H1 (cell line): ENCODE data around the gene DAO. TPM values are rescaled to one million over a fixed set of nuclear protein-coding genes. Genes with fewer than 3 reads are reported as not detected.

Source experiments
- CTCF ChIA-PET: fragments of 300-600 bp; sonication (Branson Sonifier 250); formaldehyde crosslinking; loops from one replicate; lab custom pipeline; 2021; ENCODE audit not compliant: partially characterized antibody; lab: Charles Lee
- POLR2A ChIA-PET: fragments of 300-600 bp; sonication (Branson Sonifier 250); formaldehyde crosslinking; loops from one replicate; lab custom pipeline; 2021; ENCODE audit warnings: inconsistent platforms; ENCODE audit not compliant: partially characterized antibody; lab: Charles Lee
- DNase-seq, 2 experiments: peaks; one replicate each; pipeline versions ENCODE4 v3.0.0 to v3.0.0-alpha.2; 2010 to 2022; ENCODE audit warnings: low spot score in 2 of 2, low read depth in 1 of 2, mixed read lengths in 1 of 2
- FAIRE-seq: peaks from 2 replicates; lab custom pipeline; 2011; peaks lifted over from hg19 to GRCh38; lab: Jason Lieb, UNC
- H2AFZ ChIP-seq: 2 replicates; pipeline ENCODE4 v1.8.1; 2012; ENCODE audit warnings: low read length, inconsistent platforms
- H2AK5ac ChIP-seq: 2 replicates; pipeline ENCODE4 v1.6.1; 2013; ENCODE audit warnings: low read depth, low read length
- H2BK120ac ChIP-seq: replicated peaks from 2 replicates; pipeline ENCODE3; 2013; ENCODE audit warnings: low read depth, low read length, inconsistent platforms
- H2BK12ac ChIP-seq: 2 replicates; pipeline ENCODE4 v1.6.1; 2013; ENCODE audit warnings: low read depth, low read length
- H2BK15ac ChIP-seq: 2 replicates; pipeline ENCODE4 v1.6.1; 2013; ENCODE audit warnings: low read length
- H2BK20ac ChIP-seq: 2 replicates; pipeline ENCODE4 v1.6.1; 2013; ENCODE audit warnings: low read length
- H2BK5ac ChIP-seq: 2 replicates; pipeline ENCODE4 v1.6.1; 2013; ENCODE audit warnings: low read depth, low read length
- H3K14ac ChIP-seq: 2 replicates; pipeline ENCODE4 v1.6.1; 2013; ENCODE audit warnings: inconsistent platforms; ENCODE audit not compliant: insufficient read length
- H3K18ac ChIP-seq: 2 replicates; pipeline ENCODE4 v1.6.1; 2013; ENCODE audit warnings: low read length; ENCODE audit errors: extremely low read depth
- H3K23ac ChIP-seq: 2 replicates; pipeline ENCODE4 v1.6.1; 2013; ENCODE audit warnings: inconsistent platforms; ENCODE audit not compliant: insufficient read length
- H3K23me2 ChIP-seq: 2 replicates; pipeline ENCODE4 v1.6.1; 2013; ENCODE audit warnings: low read depth, low read length
- H3K27ac ChIP-seq: 2 replicates; pipeline ENCODE4 v1.6.1; 2011; ENCODE audit warnings: low read depth, low read length, inconsistent platforms
- H3K27me3 ChIP-seq, 4 experiments: replicated peaks in 1 of 4; 1 replicate in 1 of 4; 2 replicates in 3 of 4; pipeline versions ENCODE4 v1.6.1 to v1.8.1; 2011 to 2013; ENCODE audit warnings: low read length in 3 of 4, mild to moderate bottlenecking in 3 of 4, inconsistent platforms in 2 of 4, mixed read lengths in 2 of 4, moderate library complexity in 1 of 4; ENCODE audit not compliant: control insufficient read depth in 3 of 4, insufficient read depth in 3 of 4; ENCODE audit errors: extremely low read depth in 1 of 4
- H3K36me3 ChIP-seq, 4 experiments: 2 replicates each; pipeline versions ENCODE4 v1.6.1 to v1.8.1; 2011 to 2013; ENCODE audit warnings: mild to moderate bottlenecking in 4 of 4, low read length in 3 of 4, moderate library complexity in 2 of 4, control low read depth in 1 of 4, inconsistent platforms in 1 of 4; ENCODE audit not compliant: insufficient read depth in 4 of 4, control insufficient read depth in 2 of 4
- H3K4ac ChIP-seq: replicated peaks from 2 replicates; pipeline ENCODE3; 2013; ENCODE audit warnings: low read length, low read depth, mixed read lengths, inconsistent platforms; ENCODE audit not compliant: insufficient read length
- H3K4me1 ChIP-seq, 4 experiments: replicated peaks in 1 of 4; 1 replicate in 1 of 4; 2 replicates in 3 of 4; pipeline versions ENCODE4 v1.6.1 to v1.8.1; 2011 to 2013; ENCODE audit warnings: low read length in 3 of 4, inconsistent platforms in 2 of 4, mixed read lengths in 1 of 4; ENCODE audit not compliant: insufficient read depth in 4 of 4, control insufficient read depth in 3 of 4
- H3K4me2 ChIP-seq, 2 experiments: 2 replicates each; pipeline versions ENCODE4 v1.6.1 to v1.8.1; 2011 to 2013; ENCODE audit warnings: low read depth in 2 of 2, low read length in 2 of 2, control low read depth in 1 of 2, inconsistent platforms in 1 of 2, mild to moderate bottlenecking in 1 of 2; ENCODE audit not compliant: insufficient read depth in 1 of 2
- H3K4me3 ChIP-seq, 4 experiments: fragments of 200-600, 300-600 bp in 1 of 4; sonication (generic), shearing (Covaris generic), sonication (Bioruptor Twin) in 1 of 4; 2 replicates each; pipeline versions ENCODE4 v1.5.1 to v1.8.1; 2011 to 2016; ENCODE audit warnings: low read length in 4 of 4, low read depth in 3 of 4, control low read depth in 2 of 4, inconsistent platforms in 2 of 4, mild to moderate bottlenecking in 2 of 4, mixed read lengths in 1 of 4, moderate library complexity in 1 of 4; ENCODE audit not compliant: insufficient read depth in 2 of 4; ENCODE audit errors: extremely low read depth in 1 of 4
- H3K56ac ChIP-seq: replicated peaks from 2 replicates; pipeline ENCODE3; 2013; ENCODE audit warnings: low read depth, mild to moderate bottlenecking, mixed read lengths, low read length, inconsistent platforms; ENCODE audit not compliant: insufficient read length
- H3K79me1 ChIP-seq: 2 replicates; pipeline ENCODE4 v1.6.1; 2013; ENCODE audit warnings: low read depth, low read length, control low read depth
- H3K79me2 ChIP-seq, 2 experiments: 2 replicates each; pipeline versions ENCODE4 v1.6.1 to v1.8.1; 2012 to 2013; ENCODE audit warnings: low read length in 2 of 2, mild to moderate bottlenecking in 2 of 2, inconsistent platforms in 1 of 2; ENCODE audit not compliant: insufficient read depth in 2 of 2, control insufficient read depth in 1 of 2
- H3K9ac ChIP-seq, 4 experiments: replicated peaks in 1 of 4; 1 replicate in 1 of 4; 2 replicates in 3 of 4; pipeline versions ENCODE4 v1.6.1 to v1.8.1; 2011 to 2013; ENCODE audit warnings: low read depth in 3 of 4, low read length in 3 of 4, control low read depth in 2 of 4, mild to moderate bottlenecking in 2 of 4, moderate library complexity in 2 of 4, inconsistent platforms in 1 of 4; ENCODE audit errors: extremely low read depth in 1 of 4
- H3K9me3 ChIP-seq, 2 experiments: 2 replicates each; pipeline versions ENCODE4 v1.6.1 to v1.8.1; 2012 to 2013; ENCODE audit warnings: mild to moderate bottlenecking in 2 of 2, moderate library complexity in 2 of 2, control low read depth in 1 of 2, inconsistent platforms in 1 of 2, low read depth in 1 of 2, low read length in 1 of 2, mixed read lengths in 1 of 2; ENCODE audit not compliant: insufficient read depth in 2 of 2
- H4K20me1 ChIP-seq, 2 experiments: replicated peaks in 1 of 2; 2 replicates each; pipeline versions ENCODE3 to v1.8.1; 2011 to 2013; ENCODE audit warnings: inconsistent platforms in 2 of 2, low read length in 2 of 2, mild to moderate bottlenecking in 1 of 2; ENCODE audit not compliant: insufficient read depth in 2 of 2, control insufficient read depth in 1 of 2
- H4K5ac ChIP-seq: 2 replicates; pipeline ENCODE4 v1.6.1; 2013; ENCODE audit warnings: low read length, low read depth, mixed read lengths, inconsistent platforms; ENCODE audit not compliant: insufficient read length
- H4K8ac ChIP-seq: 2 replicates; pipeline ENCODE4 v1.8.0; 2013; ENCODE audit warnings: mild to moderate bottlenecking, moderate library complexity, low read length, inconsistent platforms; ENCODE audit not compliant: insufficient read depth; ENCODE audit errors: extremely low read depth
- H4K91ac ChIP-seq: replicated peaks from 2 replicates; pipeline ENCODE3; 2013; ENCODE audit warnings: low read length, mixed read lengths, inconsistent platforms; ENCODE audit not compliant: insufficient read length
- ASH2L ChIP-seq: fragments of 200-600, 300-600 bp; sonication (generic); IDR thresholded peaks from one replicate; pipeline ENCODE4 v1.7.1; 2017; ENCODE audit warnings: low read length
- CBX8 ChIP-seq: fragments of 300-800, 300-1000 bp; sonication (generic); IDR thresholded peaks from 2 replicates; pipeline ENCODE4 v1.7.1; 2016; ENCODE audit warnings: low read depth, low read length, borderline replicate concordance
- GTF2F1 ChIP-seq: IDR thresholded peaks from 2 replicates; pipeline ENCODE4 v1.6.1; 2012; ENCODE audit warnings: low read depth, low read length, improper control_type of control experiment, borderline replicate concordance
- MAFK ChIP-seq: IDR thresholded peaks from 2 replicates; pipeline ENCODE4 v1.6.1; 2012; ENCODE audit warnings: low read depth, mild to moderate bottlenecking, improper control_type of control experiment, low read length
- PHF8 ChIP-seq: fragments of 200-600 bp; sonication (generic); conservative IDR thresholded peaks from 2 replicates; pipeline ENCODE4 v1.7.1; 2012; ENCODE audit warnings: low read depth, mild to moderate bottlenecking, inconsistent platforms, low read length, moderate library complexity
- RFX5 ChIP-seq: IDR thresholded peaks from 2 replicates; pipeline ENCODE4 v1.6.1; 2011; ENCODE audit warnings: low read depth, low read length, improper control_type of control experiment, borderline replicate concordance
- SIX5 ChIP-seq: IDR thresholded peaks from 2 replicates; pipeline ENCODE4 v1.6.1; 2011; ENCODE audit warnings: mild to moderate bottlenecking, low read depth, low read length
- SP4 ChIP-seq: IDR thresholded peaks from 2 replicates; pipeline ENCODE4 v1.6.1; 2012; ENCODE audit warnings: low read length, inconsistent platforms
- SUZ12 ChIP-seq: fragments of 200-600 bp; sonication (generic); IDR thresholded peaks from 2 replicates; pipeline ENCODE4 v1.6.1; 2012; ENCODE audit warnings: mild to moderate bottlenecking, inconsistent platforms, low read length, moderate library complexity, mixed read lengths
- TAF1 ChIP-seq: IDR thresholded peaks from 2 replicates; pipeline ENCODE4 v1.6.1; 2011; ENCODE audit warnings: mild to moderate bottlenecking, low read depth, low read length
- TAF7 ChIP-seq: optimal IDR thresholded peaks from 2 replicates; pipeline ENCODE3; 2011; ENCODE audit warnings: low read depth, mild to moderate bottlenecking, inconsistent platforms, low read length, moderate library complexity, borderline replicate concordance
- WGBS, 2 experiments: shearing (Covaris generic) in 1 of 2; methylation state at CpG; one replicate each; pipeline versions ENCODE4 v1.1.6 to v1.1.7; 2013 to 2015; ENCODE audit warnings: low lambda C conversion rate in 2 of 2, mixed read lengths in 2 of 2, inconsistent platforms in 1 of 2, low coverage in 1 of 2, missing lambda C conversion rate in 1 of 2; ENCODE audit not compliant: insufficient replicate concordance in 2 of 2, insufficient coverage in 1 of 2, insufficient read length in 1 of 2; ENCODE audit errors: extremely low coverage in 1 of 2, missing lambda C conversion rate in 1 of 2; 5-methylcytosine and 5-hydroxymethylcytosine counted together
- polyA plus RNA-seq, 7 experiments: library from polyadenylated mRNA; depleted of rRNA in 3 of 7; stranded (reverse) in 5 of 7; unstranded in 2 of 7; fragments of >200 nt in 5 of 7; fragments of 200-250 nt in 2 of 7; gene quantifications; 1 replicate in 5 of 7; 2 replicates in 1 of 7; 4 replicates in 1 of 7; pipeline versions ENCODE4 v1.2.1 to v1.2.3, GENCODE V29; 2011 to 2013; ENCODE audit warnings: missing spikeins in 2 of 7, mixed read lengths in 2 of 7
- total RNA-seq: library from RNA; stranded (reverse); fragmentation: NEBNext Ultra II Directional; extraction: Animal tissue kit (Norgen Biotek cat#: 25700); gene quantifications from 2 replicates; pipeline ENCODE4 v1.2.1, GENCODE V29; 2021

DAO gene
- total and polyA plus RNA-seq, 2 of the 8 experiments (the other 6 are each of a cell fraction or from before 2014, with no cell fraction given), result not detected

GRCh38 chr12:108861878-108862587, 17.9 kb upstream of the DAO start:
- H3K4me3 ChIP-seq, result no peak overlapping the region
- H3K27ac ChIP-seq, result no peak overlapping the region
- H2BK5ac ChIP-seq, result no peak overlapping the region
- 84% methylated on average over 5 of the region's 6 CpGs; no CpG with 5 or more reads in 1 of the 2 experiments for WGBS, 2 experiments
- peaks cover 6% of the 10 kb centered on the region; the same call in 1 of the 2 replicates for H3K23me2 ChIP-seq
- no peak overlapping the region for H2BK15ac ChIP-seq
- H4K8ac ChIP-seq, result no peak overlapping the region
- H2AFZ ChIP-seq, result no peak overlapping the region
- no peak overlapping the region for H3K4ac ChIP-seq
- ChIA-PET CTCF (interaction anchor here (0.6 to 2.1 kb wide), 5 partner anchors 9 to 1569 kb away, joined by 3 to 9 read pairs (median 3); no protein-coding TSS in a partner anchor), POLR2A (no interaction called here)
- H3K56ac ChIP-seq, result no peak overlapping the region
- no peak for DNase-seq
- no peak overlapping the region for H3K23ac ChIP-seq
- H3K79me2 ChIP-seq, result peaks cover 0 to under 1% of the 10 kb centered on the region in 2 experiments; a peak in 1 of 4 replicates
- no peak for FAIRE-seq
- peaks cover 4 to 14% (median 9%) of the 10 kb centered on the region in 4 experiments for H3K4me1 ChIP-seq
- no peak overlapping the region for H4K5ac ChIP-seq
- H4K20me1 ChIP-seq, result no peaks in the 10 kb centered on the region
- peak overlapping the region; percentile 17 for H4K91ac ChIP-seq
- H2BK12ac ChIP-seq, result no peak overlapping the region
- H3K4me2 ChIP-seq, result no peak overlapping the region
- H2BK20ac ChIP-seq, result no peak overlapping the region
- no peak overlapping the region for H2AK5ac ChIP-seq
- H3K79me1 ChIP-seq, result no peaks in the 10 kb centered on the region
- H3K18ac ChIP-seq, result no peak overlapping the region
- H3K36me3 ChIP-seq, result no peaks in the 10 kb centered on the region
- no peaks in the 10 kb centered on the region for H3K9me3 ChIP-seq
- no peak overlapping the region for H2BK120ac ChIP-seq
- no peak overlapping the region for H3K14ac ChIP-seq
- peaks cover 0 to 2% (median 0%) of the 10 kb centered on the region in 4 experiments; a peak in 3 of 7 replicates for H3K27me3 ChIP-seq
- no peak overlapping the region; a peak in 1 of 7 replicates for H3K9ac ChIP-seq
- no peak for TF ChIP-seq SP4
- TF ChIP-seq TAF7, result no peak
- no peak for TF ChIP-seq MAFK
- TF ChIP-seq SIX5, result no peak
- no peak for TF ChIP-seq SUZ12
- no peak for TF ChIP-seq ASH2L
- TF ChIP-seq RFX5, result no peak
- TF ChIP-seq PHF8, result no peak
- TF ChIP-seq TAF1, result no peak
- TF ChIP-seq CBX8, result no peak
- TF ChIP-seq GTF2F1, result no peak
